Testis (tissue), 3 donors: ENCODE measurements around the gene CATSPER1. TPM values are rescaled to one million over a fixed set of nuclear protein-coding genes. Genes with fewer than 3 reads are reported as not detected.

Source experiments
- DNase-seq: peaks from one replicate; pipeline ENCODE4 v3.0.0-alpha.2; 2019
- H3K27ac ChIP-seq, 2 donors: fragments of 200-600 bp; sonication (generic); one replicate each; pipeline ENCODE4 v1.5.1; 2019
- H3K27me3 ChIP-seq: fragments of 200-600 bp; sonication (generic); one replicate; pipeline ENCODE4 v1.5.1; 2019
- H3K36me3 ChIP-seq: fragments of 200-600 bp; sonication (generic); one replicate; pipeline ENCODE4 v1.5.1; 2017; ENCODE audit warnings: low read depth; ENCODE audit errors: missing control alignments
- H3K4me1 ChIP-seq: fragments of 200-600 bp; sonication (generic); one replicate; pipeline ENCODE4 v1.5.1; 2019
- H3K4me3 ChIP-seq, 2 donors: fragments of 200-600 bp; sonication (generic); one replicate each; pipeline ENCODE4 v1.5.1; 2017 to 2019
- H3K9me3 ChIP-seq: fragments of 200-600 bp; sonication (generic); one replicate; pipeline ENCODE4 v1.5.1; 2017
- POLR2A ChIP-seq: fragments of 450-650 bp; IDR thresholded peaks from one replicate; pipeline ENCODE4 v1.6.1; 2017; ENCODE audit warnings: antibody characterized with exemption, mild to moderate bottlenecking, moderate library complexity
- WGBS, 2 donors: methylation state at CpG; one replicate each; pipeline ENCODE4 v1.1.5; 2018; 5-methylcytosine and 5-hydroxymethylcytosine counted together
- intact Hi-C: fragments of 100-400 bp; cut with DNase I; formaldehyde crosslinking; loops from one replicate; pipeline ENCODE4 v1.15.1; 2023; ENCODE audit warnings: low total_unique reads
- polyA plus RNA-seq: library from polyadenylated mRNA; stranded (reverse); fragments of 350-450 nt; fragmentation: Illumina TruSeq; extraction: RNeasy Lipid Tissue Mini Kit (QIAGEN cat#74804); gene quantifications from one replicate; pipeline ENCODE4 v1.2.3, GENCODE V29; 2014; ENCODE audit warnings: low read depth, low replicate concordance; ENCODE audit not compliant: insufficient read depth
- total RNA-seq, 2 donors: library from RNA; depleted of rRNA; stranded (reverse); fragments of >200 nt; gene quantifications; one replicate each; pipeline ENCODE4 v1.2.3, GENCODE V29; 2016
- TF ChIP-seq, protein P1 (sequence below), 3 experiments: fragments of 450-650 bp in 2 of 3; fragments of 200-600 bp in 1 of 3; sonication (generic) in 1 of 3; IDR thresholded peaks; one replicate each; pipeline ENCODE4 v1.5.1; 2016 to 2019; ENCODE audit warnings: antibody characterized with exemption in 3 of 3, mild to moderate bottlenecking in 2 of 3, moderate library complexity in 1 of 3

The CATSPER1 gene
- total and polyA plus RNA-seq, 3 donors from 2014 or later: 8.9 to 33.7 (median 12.5) TPM

GRCh38 chr11:66047541-66048365 is 21.5 kb upstream of the CATSPER1 start:
- Histone ChIP-seq H3K36me3 (no peaks in the 10 kb centered on the region), H3K9me3 (no peaks in the 10 kb centered on the region), H3K4me1 (peaks cover 18% of the 10 kb centered on the region), H3K4me3 (no peak overlapping the region), H3K27me3 (no peaks in the 10 kb centered on the region), H3K27ac (no peak overlapping the region)
- TF ChIP-seq, protein P1, sequence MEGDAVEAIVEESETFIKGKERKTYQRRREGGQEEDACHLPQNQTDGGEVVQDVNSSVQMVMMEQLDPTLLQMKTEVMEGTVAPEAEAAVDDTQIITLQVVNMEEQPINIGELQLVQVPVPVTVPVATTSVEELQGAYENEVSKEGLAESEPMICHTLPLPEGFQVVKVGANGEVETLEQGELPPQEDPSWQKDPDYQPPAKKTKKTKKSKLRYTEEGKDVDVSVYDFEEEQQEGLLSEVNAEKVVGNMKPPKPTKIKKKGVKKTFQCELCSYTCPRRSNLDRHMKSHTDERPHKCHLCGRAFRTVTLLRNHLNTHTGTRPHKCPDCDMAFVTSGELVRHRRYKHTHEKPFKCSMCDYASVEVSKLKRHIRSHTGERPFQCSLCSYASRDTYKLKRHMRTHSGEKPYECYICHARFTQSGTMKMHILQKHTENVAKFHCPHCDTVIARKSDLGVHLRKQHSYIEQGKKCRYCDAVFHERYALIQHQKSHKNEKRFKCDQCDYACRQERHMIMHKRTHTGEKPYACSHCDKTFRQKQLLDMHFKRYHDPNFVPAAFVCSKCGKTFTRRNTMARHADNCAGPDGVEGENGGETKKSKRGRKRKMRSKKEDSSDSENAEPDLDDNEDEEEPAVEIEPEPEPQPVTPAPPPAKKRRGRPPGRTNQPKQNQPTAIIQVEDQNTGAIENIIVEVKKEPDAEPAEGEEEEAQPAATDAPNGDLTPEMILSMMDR (IDR thresholded peaks at IDR 0.05): no peak
- TF ChIP-seq POLR2A: no peak
- intact Hi-C loops: no loop called here
- no peak for DNase-seq
- 69 to 78% methylated on average over 5 to 11 of the region's 11 CpGs for WGBS, 2 donors

GRCh38 chr11:66046901-66047300 is 20.6 kb upstream of the CATSPER1 start:
- Histone ChIP-seq H3K27me3 (no peaks in the 10 kb centered on the region), H3K4me1 (peaks cover 18% of the 10 kb centered on the region)
- WGBS, 2 donors: 93 to 100% methylated on average over 3 of the region's 3 CpGs

DNA sequence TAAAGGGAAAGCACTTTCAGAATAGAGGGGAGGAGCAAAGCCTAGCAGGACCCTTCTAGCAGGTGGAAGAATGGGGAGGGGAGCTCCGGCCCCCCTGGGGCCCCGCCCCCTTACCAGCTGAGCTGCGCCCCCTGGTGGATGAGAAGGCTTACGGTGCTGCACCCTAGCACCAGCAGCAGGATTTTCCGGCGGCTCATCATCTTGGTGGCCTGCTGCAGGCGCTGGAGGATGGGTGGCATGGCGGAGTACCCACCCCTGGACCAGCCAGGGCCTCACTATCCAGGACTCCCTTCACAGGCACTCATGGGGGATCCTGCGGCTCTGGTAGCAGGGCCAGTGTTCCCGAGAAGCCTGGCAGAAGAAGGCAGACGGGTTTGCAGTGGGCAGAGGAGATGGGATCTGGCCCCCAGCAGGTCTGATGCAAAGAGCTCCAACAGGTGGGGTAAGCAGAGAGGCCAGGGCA is 18.9 kb upstream of the CATSPER1 start:
- WGBS, 2 donors: 22 to 46% methylated on average over 2 to 11 of the region's 11 CpGs
- Histone ChIP-seq H3K27me3 (no peaks in the 10 kb centered on the region), H3K4me3 (no peak overlapping the region), H3K36me3 (no peaks in the 10 kb centered on the region), H3K27ac (no peak overlapping the region), H3K9me3 (no peaks in the 10 kb centered on the region), H3K4me1 (peaks cover 7% of the 10 kb centered on the region)
- intact Hi-C loops: no loop called here
- DNase-seq: peak; percentile 84
- TF ChIP-seq, protein P1 (IDR thresholded peaks at IDR 0.05): peak; percentile 59 to 83 (median 75)
- no peak for TF ChIP-seq POLR2A

More at GRCh38 chr11:66046901-66047300, 20.6 kb upstream of the CATSPER1 start:
- intact Hi-C loops: no loop called here
- TF ChIP-seq, protein P1 (IDR thresholded peaks at IDR 0.05): no peak
- TF ChIP-seq POLR2A: no peak
- no peak overlapping the region for H3K27ac ChIP-seq
- H3K4me3 ChIP-seq: no peak overlapping the region
- no peaks in the 10 kb centered on the region for H3K9me3 ChIP-seq
- H3K36me3 ChIP-seq: no peaks in the 10 kb centered on the region
- no peak for DNase-seq

- Histone ChIP-seq H3K9me3 (no peaks in the 10 kb centered on the region), H3K36me3 (no peaks in the 10 kb centered on the region), H3K4me3 (no peak overlapping the region), H3K4me1 (peaks cover 7% of the 10 kb centered on the region), H3K27ac (no peak overlapping the region), H3K27me3 (no peaks in the 10 kb centered on the region)
- no peak for DNase-seq
- TF ChIP-seq POLR2A: no peak
- TF ChIP-seq, protein P1 (IDR thresholded peaks at IDR 0.05): no peak
- intact Hi-C loops: no loop called here
- 52 to 60% methylated on average over 6 of the region's 6 CpGs for WGBS, 2 donors
These were observed 18.5 kb upstream of the CATSPER1 start for GRCh38 chr11:66044757-66045156.
